ENCODE measurements around the gene EFCAB12.
"Not testable (repeated sequence)": the region's sequence is repeated elsewhere in the genome, so short reads cannot be mapped to it uniquely, and the experiment has no call there.

Gene EFCAB12

GRCh38 chr3:129391583-129391982 lies 36.9 kb downstream of the EFCAB12 start:
- not testable (repeated sequence) for DNase-seq

- no peak for DNase-seq
These were observed 38.9 kb downstream of the EFCAB12 start for GRCh38 chr3:129389572-129389937.

GRCh38 chr3:129388791-129389571 lies 39.5 kb downstream of the EFCAB12 start:
- not testable (repeated sequence) for DNase-seq

- no peak for DNase-seq
These were observed 40.9 kb downstream of the EFCAB12 start for GRCh38 chr3:129387487-129387886.

GRCh38 chr3:129386984-129387383 lies 41.5 kb downstream of the EFCAB12 start:
- no peak for DNase-seq

- not testable (repeated sequence) for DNase-seq
These were observed 42.9 kb downstream of the EFCAB12 start for GRCh38 chr3:129385507-129385906.

- no peak for DNase-seq
These were observed 43.7 kb downstream of the EFCAB12 start for GRCh38 chr3:129384594-129385323.

GRCh38 chr3:129384103-129384502 lies 44.3 kb downstream of the EFCAB12 start:
- DNase-seq = not testable (repeated sequence)

GRCh38 chr3:129383292-129383860 lies 45.1 kb downstream of the EFCAB12 start:
- peak; percentile 44 for DNase-seq

GRCh38 chr3:129382366-129382765 lies 46.1 kb downstream of the EFCAB12 start:
- DNase-seq = no peak

- DNase-seq = no peak
These were observed 48.7 kb downstream of the EFCAB12 start for GRCh38 chr3:129379582-129380358.

GRCh38 chr3:129378949-129379348 lies 49.5 kb downstream of the EFCAB12 start:
- DNase-seq = no peak

- no peak for DNase-seq
These were observed 50.8 kb downstream of the EFCAB12 start for GRCh38 chr3:129377615-129378014.

- no peak for DNase-seq
These were observed 53.3 kb downstream of the EFCAB12 start for GRCh38 chr3:129375099-129375498.

GRCh38 chr3:129371041-129371826 lies 57.2 kb downstream of the EFCAB12 start:
- no peak for DNase-seq

GRCh38 chr3:129370248-129370964 lies 58.0 kb downstream of the EFCAB12 start:
- no peak for DNase-seq

GRCh38 chr3:129369711-129370110 lies 58.7 kb downstream of the EFCAB12 start:
- DNase-seq = no peak

- DNase-seq = no peak
These were observed 60.6 kb downstream of the EFCAB12 start for GRCh38 chr3:129367821-129368220.

GRCh38 chr3:129366312-129366831 lies 62.1 kb downstream of the EFCAB12 start:
- DNase-seq = no peak

GRCh38 chr3:129365296-129366136 lies 62.9 kb downstream of the EFCAB12 start:
- no peak for DNase-seq

All from CD4-positive, alpha-beta T cell treated with Interleukin-10 for 1 hour (primary cell).